NOMO-1 treated with DMSO at 0.1 percent for 48 hours (cell line): ENCODE data around the gene RFK.

Experiments
- DNase-seq: peaks from one replicate; lab custom pipeline; 2025; ENCODE audit not compliant: unreplicated experiment; lab: John Stamatoyannopoulos, UW

RFK gene

DNA sequence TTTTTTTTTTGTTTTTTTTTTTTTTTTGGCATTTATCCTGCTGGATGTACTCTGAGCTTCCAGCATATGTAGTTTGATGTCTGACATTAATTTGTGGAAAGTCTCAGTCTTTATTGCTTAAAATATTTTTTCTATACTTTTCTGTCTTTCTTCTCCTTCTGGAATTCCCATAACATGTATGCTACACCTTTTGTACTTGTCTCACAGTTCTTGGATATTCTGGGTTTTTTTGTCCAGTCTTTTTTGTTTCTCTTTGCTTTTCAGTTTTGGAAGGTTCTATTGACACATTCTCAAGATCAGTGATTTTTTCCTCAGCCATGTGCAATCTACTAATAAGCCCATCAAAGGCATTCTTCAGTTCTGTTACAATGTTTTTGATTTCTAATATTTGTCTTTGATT is 19.4 kb upstream of the RFK start:
- DNase-seq: no peak

DNA sequence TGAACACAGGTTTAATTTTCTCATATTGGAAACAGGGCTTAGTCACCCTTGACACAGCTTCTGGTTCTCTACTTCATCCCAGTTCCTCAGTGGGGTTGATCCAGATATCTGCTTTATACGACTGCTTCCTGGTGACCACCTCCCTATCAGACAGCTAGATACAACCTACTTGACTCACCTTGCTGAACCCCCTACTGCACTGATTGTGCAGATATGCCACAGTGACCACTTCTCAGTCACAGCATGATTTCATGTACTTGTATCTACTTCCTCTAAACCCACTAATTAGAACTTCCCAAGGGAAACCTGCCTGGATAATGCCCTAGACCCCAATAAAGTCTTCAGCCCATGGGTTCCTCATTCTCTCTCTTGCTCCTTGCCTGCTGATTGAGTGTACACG is 18.4 kb upstream of the RFK start:
- DNase-seq: no peak

DNA sequence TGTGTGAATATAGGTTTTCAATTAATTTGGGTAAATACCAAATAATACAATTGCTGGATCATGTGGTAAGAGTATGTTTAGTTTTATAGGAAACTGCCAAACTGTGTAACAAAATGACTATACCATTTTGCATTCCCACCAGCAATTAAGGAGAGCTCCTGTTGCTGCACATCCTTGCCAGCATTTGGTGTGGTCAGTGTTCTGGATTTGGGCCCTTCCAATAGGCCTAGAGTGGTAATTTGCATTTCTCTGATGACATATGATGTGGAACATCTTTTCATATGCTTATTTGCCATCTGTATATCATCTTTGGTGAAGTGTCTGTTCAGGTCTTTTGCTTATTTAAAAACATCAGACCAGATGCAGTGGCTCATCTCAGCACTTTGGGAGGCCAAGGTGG is 11.6 kb upstream of the RFK start:
- DNase-seq: no peak

DNA sequence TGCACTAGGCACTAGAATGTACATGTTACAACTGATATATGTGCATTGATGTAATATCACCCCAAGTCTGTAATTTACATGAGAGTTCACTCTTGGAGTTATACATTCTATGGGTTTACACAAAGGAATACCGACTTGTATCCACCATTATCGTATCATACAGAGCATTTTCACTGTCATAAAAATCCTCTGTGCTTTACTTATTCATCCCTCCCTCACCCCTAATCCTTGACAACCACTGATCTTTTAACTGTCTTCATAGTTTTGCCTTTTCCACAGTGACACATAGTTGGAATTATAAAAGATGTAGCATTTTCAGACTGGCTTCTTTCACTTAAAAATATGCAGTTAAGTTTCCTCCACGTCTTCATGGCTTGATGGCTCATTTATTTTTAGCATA is 11.1 kb upstream of the RFK start:
- no peak for DNase-seq

DNA sequence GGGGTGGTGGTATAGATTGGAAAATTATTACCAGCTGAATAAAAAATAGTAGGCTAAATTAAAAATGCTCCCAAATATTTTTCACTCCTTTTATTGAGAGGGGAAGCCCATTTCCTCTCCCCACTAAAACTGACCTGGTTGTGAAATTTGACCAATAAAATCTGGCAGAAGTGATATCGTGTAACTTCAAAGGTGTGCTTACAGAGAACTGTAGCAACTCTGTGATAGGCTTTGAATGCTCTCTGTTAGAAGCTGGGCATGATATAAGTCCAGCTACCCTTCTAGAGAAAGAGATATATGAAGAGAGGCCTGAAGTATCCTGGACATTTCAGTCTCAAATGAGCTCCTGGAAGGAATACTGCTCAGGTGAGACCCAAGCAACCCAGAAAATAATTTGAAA is 10.2 kb upstream of the RFK start:
- DNase-seq: no peak

DNA sequence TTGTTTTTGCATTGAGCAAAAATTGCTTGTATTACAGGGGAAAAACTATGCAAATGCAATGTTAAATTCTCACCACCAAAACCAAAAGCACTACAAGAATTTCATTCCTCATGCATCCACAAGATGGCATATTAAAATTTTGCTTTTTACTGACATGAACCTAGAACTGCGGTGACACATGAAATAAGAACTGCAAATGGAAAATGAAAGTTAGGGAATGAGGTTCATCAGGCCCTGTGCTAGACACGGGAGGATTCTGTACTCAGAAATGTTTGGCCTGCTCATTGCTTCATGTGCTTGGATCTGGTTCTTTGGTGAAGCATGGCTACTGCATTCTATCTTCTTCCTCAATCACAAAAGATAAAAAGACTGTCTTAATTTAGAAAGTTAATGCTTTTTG is 9.1 kb upstream of the RFK start:
- peak; percentile 51 for DNase-seq

DNA sequence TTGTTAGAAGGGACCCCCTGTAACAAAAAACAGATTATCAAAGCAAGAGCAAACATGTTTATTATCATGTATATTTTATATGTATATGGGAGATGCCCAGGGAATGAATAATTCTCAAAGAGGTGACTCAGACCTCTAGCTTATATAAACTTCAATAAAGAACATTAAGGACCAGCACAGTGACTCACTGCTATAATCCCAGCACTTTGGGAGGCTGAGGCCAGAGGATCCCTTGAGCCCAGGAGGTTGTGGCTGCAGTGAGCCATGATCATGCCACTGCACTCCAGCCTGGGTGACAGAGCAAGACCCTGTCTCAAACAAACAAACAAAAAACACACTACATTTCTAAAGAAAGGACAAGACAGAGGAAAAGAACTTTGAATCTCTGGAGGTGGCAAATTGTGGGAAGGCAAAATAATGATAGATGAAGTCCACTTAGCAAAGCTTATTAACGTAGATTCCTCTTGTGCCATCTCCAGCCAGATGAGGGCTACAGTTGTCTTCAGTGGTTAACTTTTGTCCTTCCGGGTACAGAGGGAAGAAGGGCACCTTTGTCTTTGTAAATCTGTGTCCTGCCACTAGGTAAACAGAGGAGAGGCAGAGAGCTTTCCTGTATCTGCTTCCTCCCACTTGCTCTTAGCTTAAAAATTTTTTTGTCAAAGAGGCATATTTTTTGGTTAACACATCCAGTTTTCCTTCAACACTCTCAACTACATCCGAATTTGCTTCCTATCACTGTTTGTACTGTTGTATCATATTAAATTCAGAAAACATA is 7.5 kb upstream of the RFK start:
- DNase-seq: no peak

DNA sequence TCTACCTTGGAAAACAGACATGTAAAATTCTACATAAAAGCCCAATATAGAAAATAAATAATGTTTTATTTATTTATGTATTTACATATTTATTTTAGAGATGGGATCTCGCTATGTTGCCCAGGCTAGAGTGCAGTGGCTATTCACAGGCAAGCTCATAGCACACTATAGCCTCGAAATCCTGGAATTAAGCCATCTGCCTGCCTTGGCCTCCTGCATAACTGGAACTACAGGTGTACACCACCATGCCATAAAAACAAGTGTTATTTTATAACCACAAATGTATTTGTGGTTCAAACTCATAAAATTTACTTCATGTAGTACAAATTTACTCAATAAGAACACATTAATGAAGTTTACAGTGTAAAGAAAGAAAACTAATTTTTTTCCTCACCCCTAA is 7.0 kb upstream of the RFK start:
- DNase-seq: no peak

DNA sequence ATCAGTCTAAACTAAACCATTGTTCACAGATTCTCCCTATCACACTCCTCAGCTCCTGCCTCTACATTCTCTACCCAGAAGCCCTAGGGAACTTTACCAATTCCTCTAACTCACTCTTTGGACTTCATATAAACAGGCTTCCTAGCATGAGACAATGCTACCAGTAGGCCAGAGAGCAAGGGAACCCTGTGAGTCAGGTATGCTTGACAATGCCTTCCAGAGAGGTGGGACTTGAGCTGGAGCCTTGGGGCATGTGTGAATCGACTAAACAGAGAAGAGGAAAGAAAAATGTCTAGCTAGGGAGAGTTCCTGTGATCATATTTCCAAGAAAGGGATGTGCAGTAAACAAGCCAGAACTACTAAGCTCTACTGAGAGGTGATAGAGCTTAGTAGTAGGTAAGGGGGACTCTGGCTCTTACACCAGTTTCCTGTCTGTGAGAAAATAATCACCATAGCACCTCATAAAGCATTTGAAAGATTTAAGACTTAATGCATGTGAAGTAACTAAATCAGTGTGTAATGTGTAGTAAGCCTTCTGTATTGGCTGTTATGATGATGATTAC is 6.4 kb upstream of the RFK start:
- no peak for DNase-seq

DNA sequence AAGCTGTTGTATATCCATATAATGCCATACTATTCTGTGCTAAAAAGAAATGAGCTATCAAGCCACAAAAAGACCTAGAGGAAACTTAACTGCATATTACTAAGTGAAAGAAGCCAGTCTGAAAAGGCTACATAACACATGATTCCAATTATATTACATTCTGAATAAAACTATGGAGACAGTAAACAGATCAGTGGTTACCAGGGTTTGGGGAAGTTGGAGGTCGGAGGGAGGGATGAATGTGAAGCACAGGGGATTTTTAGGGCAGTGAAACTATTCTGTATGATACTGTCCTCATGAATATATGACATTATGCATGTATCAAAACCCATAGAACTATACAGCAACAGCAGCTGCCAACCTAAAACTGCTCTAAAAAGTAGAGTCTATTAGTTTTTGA is 5.6 kb upstream of the RFK start:
- no peak for DNase-seq

DNA sequence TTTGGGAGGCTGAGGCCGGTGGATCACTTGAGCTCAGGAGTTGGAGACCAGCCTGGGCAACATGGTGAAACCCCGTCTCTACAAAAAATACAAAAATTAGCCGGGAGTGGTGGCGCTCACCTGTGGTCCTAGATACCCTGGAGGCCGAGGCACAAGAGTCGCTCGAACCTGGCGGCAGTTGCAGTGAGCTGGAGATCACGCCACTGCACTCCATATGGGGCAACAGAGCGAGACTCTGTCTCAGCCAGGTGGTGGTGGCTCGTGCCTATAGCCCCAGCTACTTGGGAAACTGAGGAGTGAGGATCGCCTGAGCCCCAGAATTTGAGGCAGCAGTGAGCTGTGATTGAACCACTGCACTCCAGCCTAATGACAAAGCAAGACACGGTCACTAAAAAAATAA is 2.4 kb upstream of the RFK start:
- no peak for DNase-seq

DNA sequence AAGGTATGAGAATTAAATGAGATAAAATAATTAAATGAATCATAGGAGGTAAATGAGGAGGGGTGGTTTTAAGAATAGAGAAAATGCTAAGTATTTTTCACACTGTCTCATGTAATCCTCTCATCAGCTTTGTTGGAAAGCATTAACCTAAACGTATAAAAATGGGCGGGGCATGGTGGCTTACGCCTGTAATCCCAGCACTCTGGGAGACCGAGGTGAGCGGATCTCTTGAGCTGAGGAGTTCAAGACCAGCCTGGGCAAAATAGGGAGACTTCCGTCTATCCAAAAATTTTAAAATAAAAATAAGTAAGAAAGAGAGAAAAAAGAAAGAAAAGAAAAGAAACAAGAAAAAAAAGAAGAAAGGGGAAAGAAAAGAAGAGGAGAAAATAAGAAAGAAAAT is 1.9 kb upstream of the RFK start:
- DNase-seq: no peak

DNA sequence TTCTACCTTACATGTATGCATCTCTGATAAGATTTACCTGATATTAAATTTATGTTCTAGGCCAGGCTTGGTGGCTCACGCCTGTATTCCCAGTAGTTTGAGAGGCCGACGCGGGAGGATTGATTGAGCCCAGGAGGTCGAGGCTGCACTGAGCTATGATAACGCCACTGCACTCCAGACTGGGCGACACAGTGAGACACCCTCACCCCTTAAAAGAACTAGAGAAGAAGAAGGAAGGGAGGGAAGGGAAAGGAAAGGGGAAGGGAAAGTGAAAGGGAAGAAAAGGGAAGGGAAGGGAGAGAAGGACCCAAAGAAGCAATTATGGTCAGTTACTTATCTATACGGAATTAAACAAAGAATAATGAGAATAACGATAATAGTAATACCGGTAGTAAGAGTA is 1.2 kb upstream of the RFK start:
- peak; percentile 4 for DNase-seq

DNA sequence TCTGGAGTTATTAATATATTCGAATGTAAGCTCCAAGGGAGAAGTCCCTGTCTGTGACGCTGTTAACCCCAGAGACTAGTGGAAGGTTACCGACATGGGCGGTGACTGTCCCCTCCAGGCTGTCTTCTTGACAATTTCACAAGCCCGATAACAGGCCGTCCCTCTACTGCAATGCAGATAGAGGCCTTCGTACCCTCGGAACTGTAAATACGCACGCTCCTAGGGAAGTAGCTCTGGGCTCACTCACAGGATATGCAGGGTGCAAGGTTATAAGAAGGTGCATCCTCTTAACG is 680 bp upstream of the RFK start:
- DNase-seq: peak; percentile 61

DNA sequence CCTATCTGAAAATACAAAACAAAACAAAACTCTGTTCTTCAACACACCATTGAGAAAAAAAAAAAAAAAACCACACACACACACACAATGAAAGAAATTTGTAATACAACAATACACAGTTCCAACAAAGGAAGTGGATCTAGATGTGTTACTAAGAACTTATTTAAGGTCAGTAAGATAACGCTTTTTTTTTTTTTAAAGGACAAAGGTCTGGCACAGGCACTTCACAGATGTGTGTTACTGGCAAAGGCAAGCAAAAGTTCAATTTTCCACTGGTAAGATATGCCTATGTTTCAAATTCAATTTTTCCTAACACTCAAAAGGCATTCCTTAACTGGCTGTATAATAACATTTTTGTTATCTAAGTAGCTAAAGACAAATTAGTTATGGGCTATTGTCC is 3.6 kb downstream of the RFK start:
- DNase-seq: no peak

DNA sequence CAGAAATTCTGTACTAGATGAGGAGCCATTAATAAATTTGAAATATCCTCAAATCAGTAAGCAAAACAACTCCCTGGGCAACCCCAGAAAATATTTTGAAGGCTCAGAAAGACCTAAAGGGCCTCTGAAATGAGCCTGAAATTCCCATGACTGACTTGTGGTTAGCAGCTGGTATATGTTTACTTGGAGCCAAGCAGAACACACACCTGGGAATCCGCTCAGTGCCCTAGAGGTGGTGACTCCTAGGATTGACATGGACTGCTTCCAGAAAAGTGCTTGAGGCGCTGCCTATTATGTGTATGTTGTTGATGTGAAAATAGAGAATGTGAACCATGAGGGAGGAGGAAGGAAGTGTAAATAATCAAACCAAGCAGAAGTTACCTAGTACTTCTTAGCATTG is 14.7 kb downstream of the RFK start:
- DNase-seq: peak; percentile 11

DNA sequence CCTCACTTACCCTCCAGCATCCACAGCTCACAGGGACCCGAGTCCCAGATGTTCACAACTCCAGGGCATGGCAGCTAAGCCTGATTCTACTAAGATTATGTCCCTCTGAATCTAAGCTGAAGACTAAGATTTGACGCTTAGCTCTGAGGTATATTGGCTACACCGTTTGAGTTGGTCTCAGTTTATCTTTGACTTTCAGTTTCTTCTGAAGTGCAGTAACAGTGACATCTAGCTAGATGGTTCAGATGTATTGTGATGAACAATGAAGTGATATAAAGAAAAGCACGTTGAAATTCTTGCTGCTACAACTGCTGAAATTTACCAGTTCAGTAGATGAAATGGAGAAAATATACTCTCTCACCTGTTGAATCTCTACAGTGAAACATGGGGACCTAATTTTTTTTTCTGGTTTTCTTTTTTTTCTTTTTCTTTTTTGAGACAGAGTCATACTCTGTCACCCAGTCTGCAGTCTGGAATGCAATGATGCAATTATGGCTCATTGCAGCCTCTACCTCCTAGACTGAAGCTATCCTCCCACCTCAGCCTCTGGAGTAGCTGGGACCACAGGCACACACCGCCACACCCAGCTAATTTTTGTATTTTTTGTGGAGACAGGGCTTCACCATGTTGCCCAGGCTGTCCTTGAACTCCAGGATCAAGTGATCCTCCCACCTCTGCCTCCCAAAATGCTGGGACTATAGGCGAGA is 15.7 kb downstream of the RFK start:
- no peak for DNase-seq

DNA sequence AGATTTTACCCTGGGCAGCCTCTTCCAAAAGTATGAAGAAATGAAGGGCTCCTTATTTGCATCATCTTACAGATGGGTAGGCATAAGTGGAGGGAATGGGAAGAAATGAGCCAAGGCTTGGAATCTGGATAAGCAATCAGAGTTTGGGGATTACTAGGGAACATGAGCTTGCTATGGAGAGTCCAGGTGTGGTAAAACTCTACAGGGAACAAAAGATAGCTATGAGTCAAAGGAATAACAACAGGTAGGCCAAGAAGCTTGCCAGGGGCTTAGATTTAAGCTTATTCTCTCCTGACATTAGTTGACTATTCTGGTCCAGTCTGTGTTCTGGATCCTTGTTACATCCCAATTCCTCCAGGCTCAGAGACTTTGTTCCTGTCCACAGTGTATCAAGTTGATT is 16.4 kb downstream of the RFK start:
- DNase-seq: no peak

DNA sequence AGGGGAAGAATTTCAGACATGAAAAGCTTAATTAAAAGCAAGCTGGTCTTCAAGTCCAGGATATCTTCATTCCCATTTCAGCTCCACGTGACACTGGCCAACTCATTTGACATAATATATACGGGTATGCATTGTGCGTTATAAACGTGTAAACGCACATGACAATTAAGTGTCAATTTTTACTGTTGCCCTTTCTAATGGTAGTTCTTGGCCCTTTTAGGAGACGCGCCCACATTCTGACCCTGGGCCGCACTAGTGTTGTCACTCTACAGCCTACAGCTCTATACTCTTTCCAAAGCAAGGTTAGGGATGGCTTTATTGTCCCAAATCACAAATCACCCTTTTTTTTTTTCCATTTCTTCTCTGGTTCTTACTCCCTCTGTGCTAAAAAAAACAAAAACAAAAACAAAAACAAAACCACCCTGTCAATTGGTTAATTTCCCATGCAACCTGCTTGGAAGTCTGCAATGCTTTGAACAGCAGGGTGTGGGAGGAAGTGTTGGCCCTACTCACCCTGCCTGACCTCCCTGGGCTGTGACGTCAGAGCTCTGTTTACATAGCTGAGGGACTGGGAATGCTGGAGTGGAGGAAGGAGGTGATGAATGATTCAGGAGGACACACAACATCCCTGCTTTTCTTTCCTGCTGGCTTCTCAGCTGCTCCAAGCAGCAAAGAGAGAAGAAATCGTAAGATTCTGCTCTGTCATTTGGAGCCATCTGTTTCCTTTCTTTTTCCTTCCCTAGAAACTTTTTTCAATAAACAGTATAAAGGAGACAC is 19.3 kb downstream of the RFK start:
- no peak for DNase-seq

DNA sequence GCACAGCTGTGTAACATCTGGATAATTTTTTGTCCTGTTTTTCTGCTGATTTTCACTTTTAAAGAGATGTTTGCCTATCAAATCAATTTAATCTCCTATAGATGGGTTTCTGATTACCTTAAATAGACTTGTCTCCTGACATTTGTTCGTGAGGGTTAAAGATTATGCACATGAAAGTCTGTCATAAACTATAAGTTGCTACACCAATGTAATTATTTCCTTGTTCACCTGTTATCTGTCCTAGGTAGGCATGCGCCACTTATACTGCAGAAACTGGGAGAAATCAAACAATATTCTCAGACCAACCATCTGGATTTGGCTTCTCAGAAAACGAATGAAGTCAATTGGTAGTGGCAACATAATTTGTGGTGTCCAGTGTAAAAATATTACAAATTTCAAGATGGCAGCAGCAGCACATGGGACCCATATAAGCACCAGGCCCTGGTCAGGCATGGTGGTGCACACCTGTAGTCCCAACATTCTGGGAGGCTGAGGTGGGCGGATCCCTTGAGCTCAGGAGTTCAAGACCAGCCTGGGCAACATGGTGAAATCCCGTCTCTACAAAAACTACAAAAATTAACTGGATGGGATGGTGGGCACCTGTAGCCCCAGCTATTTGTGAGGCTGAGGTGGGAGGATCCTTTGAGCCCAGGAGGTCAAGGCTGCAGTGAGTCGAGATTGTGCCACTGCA is 20.3 kb downstream of the RFK start:
- no peak for DNase-seq

DNA sequence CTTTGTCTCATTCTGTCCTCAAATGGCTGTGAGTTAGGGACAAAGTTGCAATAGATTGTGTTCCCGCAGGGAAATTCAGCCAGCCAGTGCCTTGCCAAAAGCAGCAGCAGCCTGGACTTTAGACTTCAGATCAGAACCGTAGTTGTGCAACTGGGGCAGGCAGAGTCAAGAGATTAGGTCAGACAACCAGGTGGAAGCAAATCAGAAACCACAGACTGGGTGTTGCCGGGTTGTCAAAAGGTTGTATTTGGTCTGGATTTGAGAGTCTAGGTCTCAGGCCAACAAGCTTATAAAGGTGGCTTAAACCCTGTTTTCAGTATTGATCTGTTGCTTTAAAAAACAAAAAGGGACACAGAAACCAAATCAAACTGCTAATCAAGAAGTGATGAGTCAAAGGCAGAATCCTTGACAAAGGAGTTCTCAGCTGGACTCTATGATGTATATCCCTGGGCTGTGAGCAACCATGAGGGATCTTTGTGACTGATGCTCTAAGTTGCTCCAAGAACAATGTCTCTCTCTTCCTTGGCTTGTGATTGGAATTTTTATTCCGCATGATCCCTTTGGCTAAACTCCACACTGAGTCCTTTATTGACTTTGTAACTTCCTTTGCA is 20.9 kb downstream of the RFK start:
- DNase-seq: peak; percentile 2
